ENCODE data around the gene CHRM4.
A peak's percentile ranks its signal among the peaks of the same experiment; 100 is the strongest.
"Not testable (repeated sequence)": the region's sequence is repeated elsewhere in the genome, so short reads cannot be mapped to it uniquely, and the experiment has no call there.

Gene CHRM4

GRCh38 chr11:46381819-46382645, 9.5 kb downstream of the CHRM4 start:
- DNase-seq, result no peak

- DNase-seq, result no peak
Measured at GRCh38 chr11:46381048-46381818, 10.3 kb downstream of the CHRM4 start, which contains the start of gene MDK. Gene MDK (plus strand): TSS chr11:46381669. CDS start chr11:46382058, 389 bp downstream.

DNA sequence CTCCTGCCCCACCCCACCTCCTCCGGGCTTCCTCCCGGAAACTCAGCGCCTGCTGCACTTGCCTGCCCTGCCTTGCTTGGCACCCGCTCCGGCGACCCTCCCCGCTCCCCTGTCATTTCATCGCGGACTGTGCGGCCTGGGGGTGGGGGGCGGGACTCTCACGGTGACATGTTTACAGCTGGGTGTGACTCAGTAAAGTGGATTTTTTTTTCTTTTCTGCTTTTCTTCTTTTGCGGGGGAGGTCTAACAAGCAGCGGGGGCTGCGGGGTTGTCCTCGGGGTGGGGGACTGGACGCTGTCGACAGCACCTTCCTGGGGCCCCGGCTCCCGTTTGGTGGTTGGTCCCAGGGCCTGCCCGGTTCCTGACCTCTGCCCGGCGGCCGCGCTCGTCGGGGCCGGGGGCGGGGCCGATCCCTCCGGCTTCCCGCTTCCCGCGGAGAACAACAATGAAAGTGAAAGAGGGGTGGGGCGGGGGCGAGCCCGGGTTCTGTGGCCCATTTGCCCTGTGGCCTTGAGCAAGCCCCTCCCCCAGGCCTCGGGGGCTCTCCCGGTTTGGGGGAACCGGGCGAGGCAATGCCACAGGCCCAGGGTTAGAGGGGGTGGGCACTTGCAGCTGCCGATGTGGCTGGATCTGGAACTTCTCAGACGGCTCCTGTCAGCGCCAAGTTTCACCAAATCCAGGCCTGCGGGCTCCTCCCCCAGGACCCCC, 11.1 kb downstream of the CHRM4 start:
- peak; percentile 59 for DNase-seq

- not testable (repeated sequence) for DNase-seq
Measured at GRCh38 chr11:46379482-46380293, 11.9 kb downstream of the CHRM4 start.

DNA sequence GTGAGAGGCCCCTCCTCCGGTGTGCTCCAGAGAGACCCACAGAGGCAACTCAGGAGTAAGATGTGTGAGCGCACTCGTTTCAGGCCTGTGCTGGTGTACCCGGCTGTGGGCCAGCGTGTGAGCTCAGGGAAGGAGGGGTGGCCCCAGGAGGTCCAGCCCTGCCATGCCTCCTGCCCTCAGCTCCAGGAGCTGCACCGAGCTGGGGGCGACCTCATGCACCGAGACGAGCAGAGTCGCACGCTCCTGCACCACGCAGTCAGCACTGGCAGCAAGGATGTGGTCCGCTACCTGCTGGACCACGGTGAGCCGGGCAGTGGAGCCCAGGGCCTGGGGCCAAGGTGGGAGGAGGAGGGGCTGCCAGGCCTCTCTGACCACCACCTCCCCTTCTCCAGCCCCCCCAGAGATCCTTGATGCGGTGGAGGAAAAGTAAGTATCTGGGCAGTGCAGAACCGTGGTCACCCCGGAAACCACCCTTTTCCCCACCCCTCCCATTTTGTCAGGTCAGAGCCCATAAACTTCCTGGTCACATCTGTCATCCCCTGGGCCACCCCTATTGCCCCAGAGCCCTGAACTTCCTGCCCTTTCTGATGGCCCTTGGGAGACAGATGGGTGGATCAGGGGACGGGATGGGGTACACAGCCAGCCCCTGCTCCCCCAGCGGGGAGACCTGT, 12.6 kb downstream of the CHRM4 start:
- DNase-seq, result no peak

GRCh38 chr11:46378296-46378695, 13.3 kb downstream of the CHRM4 start:
- no peak for DNase-seq

- no peak for DNase-seq
Measured at GRCh38 chr11:46377831-46378230, 13.7 kb downstream of the CHRM4 start.

DNA sequence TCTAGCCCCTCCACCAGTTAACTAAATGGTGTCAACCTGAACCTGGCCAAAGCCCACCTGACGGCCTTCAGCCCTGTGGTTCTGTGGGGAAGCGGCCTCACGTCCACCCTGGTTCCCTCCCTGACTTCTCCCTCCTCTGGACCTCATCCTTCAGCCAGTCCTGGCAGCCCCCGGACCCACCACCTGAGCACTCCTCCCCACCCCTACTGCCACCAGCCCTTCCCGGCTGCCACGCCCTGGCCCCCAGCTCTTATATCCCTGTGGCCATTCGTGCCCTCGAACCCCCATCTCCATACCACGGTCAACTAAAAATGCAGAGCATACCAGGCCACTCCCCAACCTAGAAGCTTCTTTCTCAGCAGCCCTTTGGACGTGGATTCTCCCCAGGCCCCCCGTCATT, 14.3 kb downstream of the CHRM4 start:
- DNase-seq, result no peak

DNA sequence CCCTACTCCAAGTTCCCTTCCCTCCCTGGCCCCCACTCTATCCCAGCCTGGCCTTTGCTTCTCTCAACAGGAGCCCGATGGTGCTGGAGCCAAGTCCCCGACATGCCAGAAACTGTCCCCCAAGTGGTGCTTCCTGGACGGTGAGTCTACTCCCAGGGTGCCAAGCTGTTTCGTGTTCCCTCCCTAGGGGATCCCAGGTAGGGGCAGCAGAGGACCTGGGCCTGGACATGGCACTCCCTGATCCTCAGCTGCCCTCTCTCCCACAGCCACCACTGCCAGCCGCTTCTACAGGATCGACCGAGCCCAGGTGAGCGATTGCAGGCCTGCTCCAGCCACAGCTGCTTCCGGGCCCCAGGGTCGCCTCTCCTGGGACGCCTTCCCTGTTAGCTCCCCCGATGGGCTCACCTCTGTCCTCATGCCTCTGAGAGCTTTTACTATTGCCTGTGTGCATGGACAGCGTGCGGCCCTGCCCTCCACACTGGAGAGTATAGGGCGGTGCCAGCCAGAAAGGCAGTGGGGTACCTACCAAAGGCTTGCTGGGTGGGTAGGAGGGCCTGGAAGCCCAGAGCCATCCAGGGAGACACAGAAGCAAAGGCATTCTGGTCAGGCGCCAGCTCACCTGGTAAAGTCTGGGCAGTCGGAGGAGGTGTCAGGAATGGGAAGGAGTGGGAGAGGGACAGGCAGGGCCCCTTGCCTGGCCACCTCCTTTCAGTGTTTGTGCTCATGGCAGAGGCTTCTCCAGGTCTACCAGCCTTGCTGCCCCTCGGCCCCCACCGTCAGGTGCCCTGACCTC, 15.1 kb downstream of the CHRM4 start:
- no peak for DNase-seq

DNA sequence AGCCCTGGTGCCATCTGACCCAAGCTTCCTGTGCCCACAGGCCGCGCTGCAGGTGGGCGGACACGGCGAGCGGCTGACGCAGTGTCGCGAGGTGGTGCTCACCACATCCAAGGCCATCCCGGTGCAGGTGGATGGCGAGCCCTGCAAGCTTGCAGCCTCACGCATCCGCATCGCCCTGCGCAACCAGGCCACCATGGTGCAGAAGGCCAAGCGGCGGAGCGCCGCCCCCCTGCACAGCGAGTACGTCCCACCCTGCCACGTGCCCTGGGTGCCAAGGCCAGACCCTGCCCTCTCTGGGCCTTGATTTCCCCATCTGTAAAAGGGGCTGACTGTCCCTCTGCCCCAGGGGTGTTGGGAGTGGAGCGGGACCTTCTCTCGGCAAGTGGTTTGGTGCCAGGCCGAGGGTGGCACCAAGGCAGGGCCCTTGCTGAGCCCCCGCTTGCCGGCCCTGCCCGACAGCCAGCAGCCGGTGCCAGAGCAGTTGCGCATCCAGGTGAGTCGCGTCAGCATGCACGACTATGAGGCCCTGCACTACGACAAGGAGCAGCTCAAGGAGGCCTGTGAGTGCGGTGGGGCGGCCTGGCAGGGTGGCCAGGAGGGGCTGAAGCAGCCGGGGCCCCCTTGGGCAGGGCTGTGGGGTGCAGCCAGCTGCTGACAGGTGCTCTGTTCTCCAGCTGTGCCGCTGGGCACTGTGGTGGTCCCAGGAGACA, 16.0 kb downstream of the CHRM4 start:
- DNase-seq, result no peak

GRCh38 chr11:46374815-46375214, 16.8 kb downstream of the CHRM4 start:
- DNase-seq, result no peak

DNA sequence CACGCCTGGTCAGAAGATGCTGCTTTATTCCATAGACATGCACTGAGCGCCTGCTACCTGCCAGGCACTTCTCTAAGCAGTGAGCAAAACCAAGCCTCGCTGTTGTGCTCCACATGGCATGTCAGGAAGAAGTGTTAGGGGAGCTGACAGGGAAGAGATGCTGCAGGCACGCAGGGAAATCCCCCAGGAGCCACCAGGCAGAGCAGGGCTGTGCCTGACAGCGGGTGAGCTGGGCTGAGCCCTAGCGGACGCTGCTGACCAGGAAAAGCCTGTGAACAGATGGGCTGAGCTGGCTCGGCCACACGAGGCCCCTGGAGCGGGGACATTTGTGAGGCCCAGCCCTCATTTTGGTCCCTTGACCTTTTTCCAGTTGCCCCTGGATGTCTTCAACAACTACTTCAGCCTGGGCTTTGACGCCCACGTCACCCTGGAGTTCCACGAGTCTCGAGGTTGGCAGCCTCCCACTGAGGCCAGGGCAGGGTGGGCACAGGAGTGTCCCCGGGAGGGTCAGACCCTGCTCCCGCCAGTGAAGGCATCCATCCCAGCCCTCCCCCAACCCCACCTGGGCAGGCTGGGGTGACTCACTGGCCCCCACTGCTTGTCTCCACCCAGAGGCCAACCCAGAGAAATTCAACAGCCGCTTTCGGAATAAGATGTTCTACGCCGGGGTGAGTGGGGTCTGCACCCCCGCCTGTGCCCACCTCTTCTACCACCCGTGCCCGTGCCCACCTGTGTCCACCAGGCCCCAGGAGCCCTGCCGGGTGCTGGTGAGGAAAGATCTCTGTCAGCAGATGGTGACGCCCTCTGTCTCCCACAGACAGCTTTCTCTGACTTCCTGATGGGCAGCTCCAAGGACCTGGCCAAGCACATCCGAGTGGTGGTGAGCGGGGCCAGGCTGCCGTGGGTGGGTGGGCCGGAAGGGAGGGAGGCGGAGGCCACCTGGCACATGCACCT, 17.5 kb downstream of the CHRM4 start:
- no peak for DNase-seq

- not testable (repeated sequence) for DNase-seq
Measured at GRCh38 chr11:46372501-46372900, 19.1 kb downstream of the CHRM4 start.

- DNase-seq, result no peak
Measured at GRCh38 chr11:46372086-46372485, 19.5 kb downstream of the CHRM4 start.

GRCh38 chr11:46371262-46371661, 20.3 kb downstream of the CHRM4 start:
- not testable (repeated sequence) for DNase-seq

GRCh38 chr11:46370253-46370652, 21.3 kb downstream of the CHRM4 start:
- no peak for DNase-seq

GRCh38 chr11:46369458-46370152, 22.0 kb downstream of the CHRM4 start:
- DNase-seq, result peak; percentile 58

DNA sequence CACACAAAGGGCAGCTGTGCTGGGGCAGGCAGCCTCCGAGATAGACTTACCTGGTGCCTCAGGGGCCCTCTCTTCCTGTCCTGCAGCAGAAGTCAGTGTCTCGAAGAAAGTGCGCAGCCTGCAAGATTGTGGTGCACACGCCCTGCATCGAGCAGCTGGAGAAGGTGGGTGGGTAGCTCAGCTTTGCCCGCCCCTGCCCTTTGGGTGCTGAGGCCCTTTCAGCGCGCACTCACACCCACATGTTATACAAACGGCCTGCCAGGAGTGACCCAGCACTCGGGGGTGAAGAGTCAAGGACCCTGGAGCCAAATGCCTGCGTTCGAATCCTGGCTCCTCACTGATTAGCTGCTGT, 23.7 kb downstream of the CHRM4 start:
- no peak for DNase-seq

Data from CD4-positive, alpha-beta T cell treated with Interleukin-17A for 1 hour (primary cell).